ENCODE data around the gene LHX5. TPM values are rescaled to one million over a fixed set of nuclear protein-coding genes. Genes with fewer than 3 reads are reported as not detected.

The LHX5 gene
- total RNA-seq, 1 donor from 2014 or later, result not detected

DNA sequence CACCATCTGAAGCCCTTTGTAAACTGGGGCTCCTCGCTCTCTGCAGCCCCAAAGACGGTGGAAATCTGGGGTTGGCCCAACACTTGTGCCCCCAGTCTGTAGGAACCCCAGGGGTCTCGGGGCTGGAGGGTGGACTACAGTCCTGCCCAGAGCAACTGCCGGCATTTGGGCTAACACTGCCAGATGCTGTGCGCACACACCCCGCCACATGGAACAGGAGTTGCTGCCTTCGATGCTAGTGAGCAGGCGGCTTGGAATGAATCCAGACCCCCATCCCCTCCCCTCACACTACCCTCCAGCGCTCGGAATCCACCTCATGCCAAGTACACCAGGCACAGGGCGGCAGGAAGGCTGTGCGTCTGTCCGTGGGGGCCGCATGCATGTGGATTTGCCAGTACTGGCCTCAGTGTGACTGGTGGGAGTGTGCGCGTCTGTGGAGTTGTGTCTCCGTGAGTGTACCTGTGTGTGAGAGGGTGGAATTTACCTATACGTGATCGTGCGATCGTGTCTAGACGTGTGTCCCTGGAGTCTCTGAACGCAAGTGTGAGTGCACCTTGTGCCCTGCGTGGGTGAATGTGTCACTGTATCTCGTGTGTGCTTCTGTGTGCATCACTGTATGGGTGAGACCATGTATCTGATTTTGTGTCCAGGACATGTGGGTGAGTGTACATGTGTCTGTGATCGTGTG, 5.1 kb downstream of the LHX5 start:
- Histone ChIP-seq H3K36me3 (ENCODE audit: control insufficient read depth in 3 of 3, insufficient read depth in 3 of 3, low read length in 3 of 3) (no peaks in the 10 kb centered on the region), H3K27me3 (ENCODE audit: control insufficient read depth in 3 of 3, insufficient read depth in 3 of 3, low read length in 3 of 3) (peaks cover 91 to 94% (median 92%) of the 10 kb centered on the region in 3 donors), H3K27ac (ENCODE audit: low read depth, low read length) (no peak overlapping the region), H3K4me1 (ENCODE audit: control insufficient read depth in 3 of 3, insufficient read depth in 3 of 3, low read length in 3 of 3) (peaks cover 28 to 34% (median 32%) of the 10 kb centered on the region in 3 donors), H3K4me3 (ENCODE audit: low read length in 3 of 3) (peak overlapping the region in 1 of 3 donors; percentile 26), H3K9me3 (ENCODE audit: control insufficient read depth in 3 of 3, low read length in 3 of 3) (no peaks in the 10 kb centered on the region), H3K9ac (ENCODE audit: low read depth in 1 of 3, low read length in 3 of 3) (no peak overlapping the region)

DNA sequence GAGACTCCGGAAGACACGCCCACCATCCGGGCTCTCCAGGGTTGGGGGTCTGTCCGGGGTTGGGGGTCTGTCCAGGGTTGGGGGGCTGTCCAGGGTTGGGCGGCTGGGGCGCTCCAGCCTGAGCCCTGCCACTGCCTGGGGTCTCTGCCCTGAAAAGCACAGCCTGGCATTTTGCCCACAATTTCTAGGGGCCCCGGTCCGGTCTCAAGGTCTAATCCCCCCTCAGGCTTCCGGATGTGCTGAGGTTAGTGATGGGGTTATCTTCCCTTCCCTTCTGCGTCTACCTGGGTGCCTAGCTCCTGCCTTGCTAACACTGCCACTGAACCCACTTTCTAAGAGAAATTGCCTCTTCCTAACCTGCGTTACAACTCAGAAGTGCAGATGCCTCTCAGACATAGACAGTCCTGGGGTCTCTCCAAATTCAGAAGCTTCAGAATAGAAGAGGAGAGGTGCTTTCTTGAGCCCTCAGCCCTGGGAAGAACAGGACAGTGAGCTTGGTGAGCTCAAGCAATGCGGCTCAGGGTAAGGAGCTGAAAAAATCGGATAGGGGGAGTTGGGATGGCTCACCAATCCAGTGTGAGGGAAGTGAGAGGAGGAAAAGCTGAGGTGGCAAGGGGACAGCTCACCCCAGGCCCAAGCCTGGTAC, 5.7 kb downstream of the LHX5 start:
- H3K4me3 ChIP-seq (ENCODE audit: low read length in 3 of 3), result no peak overlapping the region

DNA sequence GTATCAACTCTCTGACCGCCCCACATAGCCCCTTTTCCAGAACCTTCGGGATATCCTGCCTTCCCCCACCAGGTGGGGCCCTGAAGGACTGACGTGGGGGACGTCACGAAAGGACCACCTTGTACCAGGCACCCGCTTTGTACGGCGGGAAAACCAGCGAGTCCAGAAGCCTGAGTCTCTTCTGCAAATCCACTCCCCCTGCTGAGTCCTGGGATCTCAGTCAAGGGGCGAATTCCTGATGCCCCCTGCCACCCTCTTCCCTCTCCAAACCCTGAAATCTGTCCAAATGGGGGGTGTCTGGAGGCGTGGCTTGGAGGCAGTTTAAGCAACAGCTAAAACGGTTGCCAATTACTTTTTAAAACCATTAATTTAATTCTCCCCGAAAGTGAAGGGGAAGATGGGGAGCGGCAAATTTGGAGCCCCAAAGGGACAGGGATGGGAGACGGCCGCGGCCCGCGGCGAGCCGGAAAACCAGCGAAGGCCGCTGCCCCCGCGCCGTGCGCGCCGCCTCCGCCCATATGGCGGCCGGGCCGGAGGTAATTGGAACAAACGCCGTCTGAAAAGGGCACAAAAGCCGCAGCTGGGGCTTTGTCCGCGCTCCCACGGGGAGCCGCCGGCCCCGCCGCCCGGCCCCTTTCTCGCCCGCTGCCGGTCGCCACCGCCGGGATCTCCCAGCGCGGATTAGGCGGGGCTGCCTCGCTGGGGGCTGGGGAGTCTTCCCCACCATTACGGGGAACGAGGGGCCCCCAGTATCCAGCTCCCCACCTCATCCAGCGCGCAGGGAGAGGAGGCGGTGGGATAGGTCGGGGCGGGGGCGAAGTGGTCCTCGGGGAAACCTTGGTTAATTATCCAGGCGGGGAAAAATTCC, 6.6 kb downstream of the LHX5 start:
- Histone ChIP-seq H3K9ac (ENCODE audit: low read depth in 1 of 3, low read length in 3 of 3) (no peak overlapping the region), H3K27me3 (ENCODE audit: control insufficient read depth in 3 of 3, insufficient read depth in 3 of 3, low read length in 3 of 3) (peaks cover 80 to 86% (median 82%) of the 10 kb centered on the region in 3 donors), H3K36me3 (ENCODE audit: control insufficient read depth in 3 of 3, insufficient read depth in 3 of 3, low read length in 3 of 3) (no peaks in the 10 kb centered on the region), H3K4me1 (ENCODE audit: control insufficient read depth in 3 of 3, insufficient read depth in 3 of 3, low read length in 3 of 3) (peaks cover 28 to 34% (median 32%) of the 10 kb centered on the region in 3 donors), H3K27ac (ENCODE audit: low read depth, low read length) (no peak overlapping the region), H3K4me3 (ENCODE audit: low read length in 3 of 3) (no peak overlapping the region), H3K9me3 (ENCODE audit: control insufficient read depth in 3 of 3, low read length in 3 of 3) (no peaks in the 10 kb centered on the region)

More for the DNA sequence above, 5.7 kb downstream of the LHX5 start:
- no peak overlapping the region for H3K9ac ChIP-seq (ENCODE audit: low read depth in 1 of 3, low read length in 3 of 3)
- no peaks in the 10 kb centered on the region for H3K36me3 ChIP-seq (ENCODE audit: control insufficient read depth in 3 of 3, insufficient read depth in 3 of 3, low read length in 3 of 3)
- H3K27me3 ChIP-seq (ENCODE audit: control insufficient read depth in 3 of 3, insufficient read depth in 3 of 3, low read length in 3 of 3), result peaks cover 89 to 95% (median 91%) of the 10 kb centered on the region in 3 donors
- H3K4me1 ChIP-seq (ENCODE audit: control insufficient read depth in 3 of 3, insufficient read depth in 3 of 3, low read length in 3 of 3), result peaks cover 28 to 34% (median 32%) of the 10 kb centered on the region in 3 donors
- no peaks in the 10 kb centered on the region for H3K9me3 ChIP-seq (ENCODE audit: control insufficient read depth in 3 of 3, low read length in 3 of 3)
- H3K27ac ChIP-seq (ENCODE audit: low read depth, low read length), result no peak overlapping the region

DNA sequence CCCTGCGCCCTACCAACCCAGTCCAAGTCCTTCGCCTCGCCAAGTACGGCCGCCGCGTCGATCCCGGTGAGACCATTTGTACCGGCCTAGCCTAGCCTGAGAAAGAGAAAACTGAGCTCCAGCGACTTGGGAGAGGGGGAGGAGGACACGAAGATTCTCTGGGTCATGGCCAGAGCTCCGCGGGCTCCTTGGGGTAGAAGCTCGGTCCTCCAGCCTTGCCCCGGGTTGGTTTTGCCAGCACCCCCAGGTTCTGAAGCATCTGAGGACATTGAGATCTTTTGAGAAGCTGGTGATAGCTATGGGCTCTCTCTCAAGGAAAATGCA, 7.3 kb downstream of the LHX5 start:
- no peaks in the 10 kb centered on the region for H3K9me3 ChIP-seq (ENCODE audit: control insufficient read depth in 3 of 3, low read length in 3 of 3)
- peaks cover 76 to 84% (median 78%) of the 10 kb centered on the region in 3 donors for H3K27me3 ChIP-seq (ENCODE audit: control insufficient read depth in 3 of 3, insufficient read depth in 3 of 3, low read length in 3 of 3)
- H3K4me1 ChIP-seq (ENCODE audit: control insufficient read depth in 3 of 3, insufficient read depth in 3 of 3, low read length in 3 of 3), result peaks cover 28 to 34% (median 32%) of the 10 kb centered on the region in 3 donors
- no peak overlapping the region for H3K9ac ChIP-seq (ENCODE audit: low read depth in 1 of 3, low read length in 3 of 3)
- H3K36me3 ChIP-seq (ENCODE audit: control insufficient read depth in 3 of 3, insufficient read depth in 3 of 3, low read length in 3 of 3), result no peaks in the 10 kb centered on the region
- H3K4me3 ChIP-seq (ENCODE audit: low read length in 3 of 3), result peak overlapping the region in 2 of 3 donors; percentile 13 to 49
- no peak overlapping the region for H3K27ac ChIP-seq (ENCODE audit: low read depth, low read length)

DNA sequence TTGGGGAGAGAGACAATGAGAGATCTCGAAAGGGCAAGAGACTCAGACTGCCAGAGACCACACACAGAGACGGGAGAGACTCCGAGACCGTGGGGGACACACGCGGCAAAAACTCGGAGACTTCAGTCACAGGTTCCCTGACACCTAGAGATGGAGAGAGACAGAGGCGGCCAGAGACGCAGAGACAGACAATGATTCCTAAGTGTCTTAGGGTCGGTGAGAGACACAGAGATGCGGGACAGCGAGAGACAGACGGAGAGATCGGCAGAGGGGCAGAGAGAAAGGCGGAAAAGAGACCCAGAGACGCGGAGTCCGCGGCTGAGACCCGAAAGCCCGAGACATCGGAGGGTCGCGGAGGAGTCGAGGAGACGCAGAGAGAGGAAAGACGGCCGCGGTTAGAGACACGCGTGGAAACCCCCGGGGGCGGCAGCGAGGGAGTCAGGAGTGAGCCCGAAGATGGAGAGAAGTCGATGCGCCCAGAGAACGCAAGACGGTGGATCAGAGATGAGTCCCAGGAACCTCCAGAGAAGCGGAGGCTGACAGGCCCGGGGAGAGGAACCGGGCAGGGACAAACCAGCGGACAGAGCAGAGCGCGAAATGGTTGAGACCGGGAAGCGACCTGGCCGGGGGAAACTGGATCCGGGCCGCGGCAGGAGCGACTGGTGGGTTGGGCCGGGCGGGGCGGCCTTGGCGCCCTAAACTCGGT, 7.8 kb downstream of the LHX5 start:
- Histone ChIP-seq H3K9ac (ENCODE audit: low read depth in 1 of 3, low read length in 3 of 3) (no peak overlapping the region), H3K36me3 (ENCODE audit: control insufficient read depth in 3 of 3, insufficient read depth in 3 of 3, low read length in 3 of 3) (no peaks in the 10 kb centered on the region), H3K4me1 (ENCODE audit: control insufficient read depth in 3 of 3, insufficient read depth in 3 of 3, low read length in 3 of 3) (peaks cover 28 to 34% (median 32%) of the 10 kb centered on the region in 3 donors), H3K4me3 (ENCODE audit: low read length in 3 of 3) (peak overlapping the region in 2 of 3 donors; percentile 13 to 49), H3K9me3 (ENCODE audit: control insufficient read depth in 3 of 3, low read length in 3 of 3) (no peaks in the 10 kb centered on the region), H3K27me3 (ENCODE audit: control insufficient read depth in 3 of 3, insufficient read depth in 3 of 3, low read length in 3 of 3) (peaks cover 76 to 84% (median 78%) of the 10 kb centered on the region in 3 donors), H3K27ac (ENCODE audit: low read depth, low read length) (no peak overlapping the region)

DNA sequence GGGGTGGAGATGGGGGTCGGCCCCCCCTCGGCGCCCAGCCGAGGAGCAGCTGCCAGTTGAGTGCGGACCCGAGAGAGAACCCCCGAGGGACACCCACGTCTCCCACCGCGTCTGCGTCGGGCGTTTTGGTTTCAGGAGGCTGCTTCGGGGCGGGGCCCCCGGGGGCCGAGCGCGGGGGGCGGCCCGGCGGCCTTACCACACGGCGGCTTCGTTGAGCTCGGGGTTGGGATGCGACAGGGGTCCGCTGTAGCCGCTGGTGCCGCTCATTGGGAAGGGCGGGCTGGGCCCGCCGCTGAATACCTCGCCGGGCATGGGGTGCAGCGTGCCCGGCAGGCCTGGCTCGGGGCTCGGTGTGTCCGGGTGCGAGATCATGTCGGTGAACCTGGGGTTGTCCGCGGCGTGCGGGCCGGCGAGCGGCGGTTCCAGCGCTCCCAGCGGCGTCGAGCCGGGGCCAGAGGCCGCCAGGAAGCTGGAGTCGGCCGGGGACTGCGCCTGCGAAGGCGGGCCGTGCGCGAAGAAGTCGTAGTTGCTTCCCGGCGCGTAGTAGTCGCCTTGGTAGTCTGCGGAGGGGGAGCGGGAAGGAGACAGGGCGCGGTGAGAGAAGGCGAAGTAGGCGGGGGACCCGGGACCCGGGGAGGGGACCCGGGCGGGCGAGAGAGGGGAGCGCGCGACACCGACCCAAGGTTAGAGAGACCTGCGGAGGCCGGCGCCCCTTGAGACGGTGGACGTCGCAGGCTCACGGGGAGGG, 8.5 kb downstream of the LHX5 start:
- Histone ChIP-seq H3K9ac (ENCODE audit: low read depth in 1 of 3, low read length in 3 of 3) (no peak overlapping the region), H3K36me3 (ENCODE audit: control insufficient read depth in 3 of 3, insufficient read depth in 3 of 3, low read length in 3 of 3) (no peaks in the 10 kb centered on the region), H3K27me3 (ENCODE audit: control insufficient read depth in 3 of 3, insufficient read depth in 3 of 3, low read length in 3 of 3) (peaks cover 76 to 84% (median 77%) of the 10 kb centered on the region in 3 donors), H3K4me1 (ENCODE audit: control insufficient read depth in 3 of 3, insufficient read depth in 3 of 3, low read length in 3 of 3) (peaks cover 28 to 32% (median 32%) of the 10 kb centered on the region in 3 donors), H3K9me3 (ENCODE audit: control insufficient read depth in 3 of 3, low read length in 3 of 3) (no peaks in the 10 kb centered on the region), H3K4me3 (ENCODE audit: low read length in 3 of 3) (peak overlapping the region in 2 of 3 donors; percentile 13 to 49), H3K27ac (ENCODE audit: low read depth, low read length) (no peak overlapping the region)

DNA sequence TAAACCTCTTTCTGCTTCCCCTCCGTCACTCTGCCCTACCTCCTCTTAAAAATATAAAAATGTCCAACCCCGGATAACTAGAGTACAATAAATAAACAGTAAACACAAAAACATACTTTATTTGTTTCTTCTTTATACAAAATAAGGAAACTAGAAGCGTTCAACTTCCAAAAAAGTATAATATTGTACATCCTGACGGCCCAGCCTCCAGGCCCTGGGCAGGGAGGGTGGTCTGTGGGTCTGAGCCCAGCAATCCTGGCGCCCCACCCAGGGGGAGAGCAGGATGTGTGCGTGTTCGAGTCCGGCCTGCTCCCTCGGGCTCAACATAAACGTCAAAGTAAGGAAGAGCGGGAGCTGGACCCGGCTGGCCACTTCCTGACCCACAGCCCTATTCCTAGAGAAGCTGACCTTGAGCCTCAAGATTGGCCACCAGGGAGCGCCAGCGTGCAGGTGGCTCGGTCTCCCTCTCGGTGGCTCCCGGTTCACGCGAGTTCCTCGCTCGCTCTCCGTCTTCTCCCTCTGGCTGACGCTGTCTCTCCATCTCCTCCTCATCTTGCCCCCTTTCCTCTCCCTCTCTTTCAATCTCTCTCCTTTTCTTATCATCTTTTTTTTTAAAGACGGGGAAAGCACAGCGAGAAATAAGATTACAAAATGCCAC, 9.4 kb downstream of the LHX5 start:
- Histone ChIP-seq H3K9me3 (ENCODE audit: control insufficient read depth in 3 of 3, low read length in 3 of 3) (no peaks in the 10 kb centered on the region), H3K4me3 (ENCODE audit: low read length in 3 of 3) (no peak overlapping the region), H3K27me3 (ENCODE audit: control insufficient read depth in 3 of 3, insufficient read depth in 3 of 3, low read length in 3 of 3) (peaks cover 67 to 80% (median 69%) of the 10 kb centered on the region in 3 donors), H3K9ac (ENCODE audit: low read depth in 1 of 3, low read length in 3 of 3) (no peak overlapping the region), H3K36me3 (ENCODE audit: control insufficient read depth in 3 of 3, insufficient read depth in 3 of 3, low read length in 3 of 3) (no peaks in the 10 kb centered on the region), H3K4me1 (ENCODE audit: control insufficient read depth in 3 of 3, insufficient read depth in 3 of 3, low read length in 3 of 3) (peaks cover 23 to 27% (median 26%) of the 10 kb centered on the region in 3 donors), H3K27ac (ENCODE audit: low read depth, low read length) (no peak overlapping the region)

DNA sequence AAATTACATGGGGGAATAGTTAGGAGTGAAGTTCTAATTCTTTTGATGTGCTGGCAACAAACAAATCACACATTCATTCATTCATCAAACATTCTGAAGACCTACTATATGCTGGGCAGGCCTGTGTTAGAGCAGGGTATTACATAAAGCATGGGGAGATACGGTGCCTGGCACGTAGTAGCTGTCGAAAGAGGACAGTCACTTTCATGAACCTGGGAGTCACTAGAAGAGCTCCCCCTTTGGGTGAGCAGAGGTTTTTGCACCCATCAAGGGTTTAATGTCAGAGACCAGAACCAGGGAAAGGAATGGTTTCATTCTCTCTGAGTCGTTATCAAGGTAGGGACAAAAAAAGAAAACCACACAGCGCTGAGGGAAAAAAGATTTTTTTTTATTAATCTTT, 10.0 kb downstream of the LHX5 start:
- no peak overlapping the region for H3K27ac ChIP-seq (ENCODE audit: low read depth, low read length)
- H3K9me3 ChIP-seq (ENCODE audit: control insufficient read depth in 3 of 3, low read length in 3 of 3), result no peaks in the 10 kb centered on the region
- H3K4me3 ChIP-seq (ENCODE audit: low read length in 3 of 3), result no peak overlapping the region
- H3K36me3 ChIP-seq (ENCODE audit: control insufficient read depth in 3 of 3, insufficient read depth in 3 of 3, low read length in 3 of 3), result no peaks in the 10 kb centered on the region
- H3K27me3 ChIP-seq (ENCODE audit: control insufficient read depth in 3 of 3, insufficient read depth in 3 of 3, low read length in 3 of 3), result peaks cover 61 to 77% (median 63%) of the 10 kb centered on the region in 3 donors
- peaks cover 18 to 25% (median 21%) of the 10 kb centered on the region in 3 donors for H3K4me1 ChIP-seq (ENCODE audit: control insufficient read depth in 3 of 3, insufficient read depth in 3 of 3, low read length in 3 of 3)
- H3K9ac ChIP-seq (ENCODE audit: low read depth in 1 of 3, low read length in 3 of 3), result no peak overlapping the region
